Mesothelial cell of epicardium (in vitro differentiated cells): ENCODE data around the gene ESRRG. TPM values are rescaled to one million over a fixed set of nuclear protein-coding genes. Genes with fewer than 3 reads are reported as not detected.

Experiments used
- DNase-seq, 2 experiments: peaks; one replicate each; pipeline ENCODE4 v3.0.0; 2021; ENCODE audit warnings: low spot score in 2 of 2; ENCODE audit not compliant: unreplicated experiment in 2 of 2
- H3K27ac Mint-ChIP-seq: 2 replicates; pipeline ENCODE4 v1.8.0; 2021; ENCODE audit warnings: mixed read lengths
- H3K27me3 Mint-ChIP-seq: 2 replicates; pipeline ENCODE4 v1.8.0; 2021; ENCODE audit warnings: low read depth, mixed read lengths
- H3K36me3 Mint-ChIP-seq: 2 replicates; pipeline ENCODE4 v1.8.0; 2021; ENCODE audit warnings: mixed read lengths
- H3K4me1 Mint-ChIP-seq: 2 replicates; pipeline ENCODE4 v1.8.0; 2021; ENCODE audit warnings: mixed read lengths
- H3K4me3 Mint-ChIP-seq: 2 replicates; pipeline ENCODE4 v1.8.0; 2021; ENCODE audit warnings: mild to moderate bottlenecking, moderate library complexity, mixed read lengths
- H3K9me3 Mint-ChIP-seq: 2 replicates; pipeline ENCODE4 v1.8.0; 2021; ENCODE audit warnings: mixed read lengths
- CTCF ChIP-seq: fragments of 200-600 bp; sonication (generic); IDR thresholded peaks from one replicate; pipeline ENCODE4 v1.5.0; 2021; ENCODE audit warnings: antibody characterized with exemption; ENCODE audit not compliant: unreplicated experiment
- total RNA-seq: library from RNA; stranded (reverse); gene quantifications from 3 replicates; pipeline ENCODE4 v1.2.1, GENCODE V29; 2021

The ESRRG gene
- total RNA-seq, 1 donor from 2014 or later = 11.0 TPM

GRCh38 chr1:216457356-216457755 is 265.9 kb downstream of the ESRRG start:
- Mint-ChIP-seq H3K36me3 (no peaks in the 10 kb centered on the region), H3K4me1 (peaks cover 55% of the 10 kb centered on the region)

GRCh38 chr1:216456682-216457081 is 266.5 kb downstream of the ESRRG start:
- H3K9me3 Mint-ChIP-seq = no peaks in the 10 kb centered on the region
- H3K36me3 Mint-ChIP-seq = no peaks in the 10 kb centered on the region
- no peak for TF ChIP-seq CTCF
- no peak overlapping the region for H3K27ac Mint-ChIP-seq
- no peak overlapping the region for H3K4me3 Mint-ChIP-seq
- no peak for DNase-seq
- no peaks in the 10 kb centered on the region for H3K27me3 Mint-ChIP-seq
- H3K4me1 Mint-ChIP-seq = peaks cover 53% of the 10 kb centered on the region

More at GRCh38 chr1:216457356-216457755, 265.9 kb downstream of the ESRRG start:
- no peak for DNase-seq
- Mint-ChIP-seq H3K9me3 (no peaks in the 10 kb centered on the region), H3K27ac (no peak overlapping the region), H3K4me3 (no peak overlapping the region), H3K27me3 (no peaks in the 10 kb centered on the region)
- no peak for TF ChIP-seq CTCF

- Mint-ChIP-seq H3K27ac (no peak overlapping the region), H3K27me3 (no peaks in the 10 kb centered on the region)
- no peak for DNase-seq
Measured at GRCh38 chr1:216453777-216454176, 269.5 kb downstream of the ESRRG start.

More at GRCh38 chr1:216453777-216454176, 269.5 kb downstream of the ESRRG start:
- no peak for TF ChIP-seq CTCF
- Mint-ChIP-seq H3K36me3 (no peaks in the 10 kb centered on the region), H3K4me1 (peaks cover 25% of the 10 kb centered on the region), H3K4me3 (no peak overlapping the region), H3K9me3 (no peaks in the 10 kb centered on the region)
